CD4-positive, alpha-beta T cell treated with Interleukin-4 for 1 hour (primary cell): ENCODE results near the gene TBC1D25.
"Not testable (repeated sequence)": the region's sequence is repeated elsewhere in the genome, so short reads cannot be mapped to it uniquely, and the experiment has no call there.

Experiments
- DNase-seq, 2 donors: peaks; one replicate each; pipeline ENCODE4 v3.0.0-alpha.2; 2020 to 2022

The TBC1D25 gene

DNA sequence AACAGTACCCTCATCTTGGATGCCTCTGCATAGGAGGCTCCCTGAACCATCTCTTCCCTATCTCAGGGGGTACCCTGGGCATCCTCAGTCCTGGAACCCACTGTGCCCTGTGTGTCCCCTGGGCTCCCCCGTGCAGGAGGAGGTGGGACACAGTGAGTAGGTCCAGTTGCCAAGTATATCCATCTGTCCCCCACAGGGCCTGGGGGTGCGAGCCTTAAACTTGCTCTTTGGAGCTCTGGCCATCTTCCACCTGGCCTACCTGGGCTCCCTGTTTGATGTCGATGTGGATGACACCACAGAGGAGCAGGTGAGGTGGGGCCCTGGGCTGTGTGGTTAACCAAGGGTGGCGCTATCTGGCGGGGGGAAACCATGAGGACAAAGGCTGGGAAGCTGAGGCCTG, 22.5 kb upstream of the TBC1D25 start:
- DNase-seq, result no peak

DNA sequence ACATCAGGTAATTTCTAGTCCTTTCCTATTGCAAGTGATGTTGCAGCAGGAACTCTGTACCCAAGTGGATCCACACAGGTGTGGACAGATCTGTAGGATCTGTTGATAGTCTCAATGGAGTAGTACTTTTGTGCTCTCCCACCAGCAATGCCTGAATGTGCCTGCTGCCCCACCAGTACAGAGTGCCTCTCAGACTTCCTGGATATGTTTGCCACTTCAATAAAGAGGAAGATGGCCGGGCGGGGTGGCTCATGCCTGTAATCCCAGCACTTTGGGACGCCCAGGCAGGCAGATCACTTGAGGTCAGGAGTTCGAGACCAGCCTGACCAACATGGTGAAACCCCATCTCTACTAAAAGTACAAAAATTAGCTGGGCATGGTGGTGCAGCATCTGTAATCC, 20.0 kb upstream of the TBC1D25 start:
- not testable (repeated sequence) for DNase-seq

DNA sequence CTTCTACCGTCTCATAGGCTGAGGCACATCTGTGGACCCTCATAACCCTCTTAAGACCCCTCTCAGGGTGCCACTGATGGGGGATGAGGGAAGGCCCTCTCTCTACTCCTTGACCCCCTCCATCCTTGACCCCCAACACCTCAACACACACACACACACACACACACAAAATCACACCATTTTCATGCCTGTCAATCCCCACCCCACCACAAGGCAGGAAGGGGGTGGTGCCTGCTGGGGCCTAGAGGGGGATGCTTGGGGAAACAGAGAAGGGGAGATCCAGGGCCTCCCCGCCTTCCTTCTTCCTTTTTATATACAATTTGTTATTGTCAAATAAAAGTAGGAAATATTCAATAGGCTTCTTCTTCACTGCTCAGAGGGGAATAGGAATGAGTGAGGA, 19.1 kb upstream of the TBC1D25 start:
- peak in 1 of 2 donors; percentile 38 for DNase-seq

DNA sequence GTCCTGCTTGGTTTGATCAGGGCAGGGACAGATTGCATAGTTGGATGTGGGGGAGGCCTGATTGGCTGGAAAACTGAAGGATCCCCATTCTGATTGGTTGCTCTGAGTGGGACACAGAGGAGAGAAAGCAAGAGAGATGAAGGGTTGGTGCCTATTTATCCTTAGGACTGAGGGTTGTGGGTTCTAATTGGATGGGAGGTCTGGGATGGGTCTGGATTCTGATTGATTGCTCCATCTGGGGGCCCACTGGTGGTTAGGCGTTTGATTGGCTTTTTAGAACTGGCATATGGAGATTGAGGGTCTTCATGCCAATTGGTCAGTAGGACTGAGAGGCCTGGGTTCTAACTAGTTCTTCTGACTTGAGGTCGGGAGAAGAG, 18.6 kb upstream of the TBC1D25 start:
- peak in 1 of 2 donors; percentile 21 for DNase-seq

DNA sequence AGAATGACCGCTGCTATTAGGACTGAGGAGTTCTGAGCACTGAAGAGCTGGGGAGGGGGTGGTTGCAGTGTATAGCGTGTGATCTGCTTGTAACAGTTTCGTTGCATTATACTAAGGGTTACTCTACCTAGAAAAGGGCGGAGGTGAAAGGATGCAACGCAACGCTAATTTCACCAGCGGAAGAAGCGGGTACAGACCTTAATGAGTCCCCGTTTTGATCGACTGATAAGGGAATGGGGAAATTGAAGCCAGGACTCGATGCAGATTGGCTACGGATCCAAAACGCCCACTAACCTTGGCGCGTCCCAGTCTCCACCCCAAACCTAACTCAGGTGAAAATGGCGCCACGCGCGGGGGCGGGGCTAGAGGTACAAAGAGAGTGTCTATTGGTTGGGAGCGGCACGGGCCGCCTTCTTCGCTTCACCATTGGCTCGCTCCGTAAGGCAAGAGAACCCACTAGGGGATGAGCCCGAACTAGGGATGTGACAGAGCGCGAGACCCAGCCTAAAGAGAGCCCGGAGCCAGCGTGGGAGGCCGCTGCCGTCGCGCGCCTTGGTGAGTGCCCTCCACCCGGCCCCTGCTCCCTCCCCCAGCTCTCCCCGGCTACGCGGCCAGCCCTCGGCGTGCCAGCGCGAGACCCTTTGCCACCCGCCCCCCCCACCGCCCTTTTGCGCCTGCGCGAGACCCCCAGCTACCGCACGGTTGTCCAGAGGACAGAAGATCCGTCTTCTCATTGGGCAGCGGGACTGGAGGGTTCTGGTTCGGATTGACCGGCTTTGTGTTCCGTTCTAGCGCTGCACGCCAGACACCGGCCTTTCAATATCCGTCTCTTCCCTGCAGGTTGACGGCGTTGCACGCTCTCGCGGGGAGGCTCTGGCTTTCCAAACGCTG, 17.9 kb upstream of the TBC1D25 start, which contains the start of gene EBP:
Gene EBP (plus strand): TSS at position 456 of the 891 bp plus-strand sequence. CDS start 1,964 bp downstream, outside the sequence.
- DNase-seq, result peak; percentile 96 to 97

DNA sequence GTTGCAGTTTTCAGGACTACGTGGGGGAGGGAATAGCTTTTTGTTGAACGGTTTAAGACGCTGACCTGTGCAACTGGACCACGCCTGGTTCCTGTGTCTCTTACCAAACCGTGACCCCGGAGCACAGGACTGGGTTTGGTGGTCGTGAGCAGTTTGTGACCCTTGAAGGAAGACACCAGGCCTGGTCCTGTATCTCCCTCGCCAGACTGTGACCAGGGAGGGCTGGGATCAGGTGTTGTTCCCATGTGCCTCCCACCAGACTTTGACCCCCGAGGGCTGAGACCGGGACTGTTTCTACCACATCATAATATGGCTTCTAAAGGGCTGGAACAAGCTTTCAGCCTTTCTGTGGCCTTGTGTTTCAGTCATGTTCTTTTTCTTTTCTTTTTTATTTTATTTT, 17.2 kb upstream of the TBC1D25 start:
- no peak for DNase-seq

DNA sequence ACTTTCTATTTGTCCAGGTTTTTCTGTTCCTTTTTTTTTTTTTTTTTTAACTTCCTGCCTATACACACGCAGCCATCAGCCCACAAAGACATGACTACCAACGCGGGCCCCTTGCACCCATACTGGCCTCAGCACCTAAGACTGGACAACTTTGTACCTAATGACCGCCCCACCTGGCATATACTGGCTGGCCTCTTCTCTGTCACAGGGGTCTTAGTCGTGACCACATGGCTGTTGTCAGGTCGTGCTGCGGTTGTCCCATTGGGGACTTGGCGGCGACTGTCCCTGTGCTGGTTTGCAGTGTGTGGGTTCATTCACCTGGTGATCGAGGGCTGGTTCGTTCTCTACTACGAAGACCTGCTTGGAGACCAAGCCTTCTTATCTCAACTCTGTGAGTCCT, 15.8 kb upstream of the TBC1D25 start:
- no peak for DNase-seq

DNA sequence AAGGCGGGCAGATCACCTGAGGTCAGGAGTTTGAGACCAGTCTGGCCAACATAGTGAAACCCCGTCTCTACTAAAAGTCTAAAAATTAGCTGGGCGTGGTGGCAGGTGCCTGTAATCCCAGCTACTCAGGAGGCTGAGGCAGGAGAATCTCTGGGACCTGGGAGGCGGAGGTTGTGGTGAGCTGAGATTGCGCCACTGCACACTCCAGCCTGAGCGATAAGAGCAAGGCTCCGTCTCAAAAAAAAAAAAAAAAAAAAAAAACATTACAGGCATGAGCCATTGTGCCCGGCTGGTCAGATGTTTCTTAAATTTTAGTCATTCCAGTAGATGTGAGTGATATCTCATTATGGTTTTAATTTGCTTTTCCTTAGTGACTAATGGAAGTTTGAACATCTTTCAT, 13.7 kb upstream of the TBC1D25 start:
- DNase-seq, result not testable (repeated sequence)

DNA sequence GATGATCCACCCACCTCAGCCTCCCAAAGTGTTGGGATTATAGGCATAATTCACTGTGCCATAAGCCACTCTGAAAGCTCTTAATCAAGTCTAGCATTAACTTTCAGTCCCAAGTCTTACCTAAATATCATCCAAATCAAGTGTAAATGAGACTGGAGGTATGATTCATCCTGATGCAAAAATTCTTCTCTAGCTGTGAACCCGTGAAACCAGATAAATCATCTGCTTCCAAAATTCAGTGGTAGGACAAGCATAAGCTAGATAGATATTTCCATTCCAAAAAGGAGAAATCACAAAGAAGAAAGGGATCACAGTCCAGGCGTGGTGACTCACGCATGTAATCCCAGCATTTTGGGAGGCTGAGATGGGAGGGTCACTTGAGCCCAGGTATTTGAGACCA, 8.8 kb upstream of the TBC1D25 start:
- no peak for DNase-seq

DNA sequence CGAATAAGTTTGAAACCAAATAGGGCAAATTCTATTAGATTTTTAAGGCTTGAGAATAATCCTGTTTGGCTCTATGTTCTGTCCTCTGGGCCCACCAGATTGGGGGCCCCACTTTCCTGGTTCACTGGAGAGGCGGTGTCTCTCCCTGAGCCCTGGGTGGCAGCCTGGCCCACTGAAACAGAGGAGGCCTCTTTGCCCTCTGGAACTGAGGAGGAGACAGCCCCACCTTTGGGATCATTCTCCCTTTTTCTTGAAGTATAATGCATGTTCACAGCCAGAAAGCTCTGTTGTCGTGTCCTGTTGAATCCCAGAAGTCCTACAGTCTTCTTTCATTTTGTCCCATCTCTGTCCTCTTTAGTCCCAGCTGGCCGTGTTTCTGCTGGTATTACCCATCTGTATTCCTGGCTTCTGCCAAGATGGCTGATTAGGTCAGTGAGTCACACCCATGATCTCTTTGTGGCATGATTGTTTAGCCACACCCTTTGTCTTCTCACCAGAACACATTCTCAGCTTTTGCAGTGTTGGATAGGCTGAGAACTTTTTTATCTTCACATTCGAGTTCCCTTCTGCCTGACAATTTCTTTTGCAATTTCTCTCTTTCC, 8.1 kb upstream of the TBC1D25 start:
- DNase-seq, result peak in 1 of 2 donors; percentile 41

DNA sequence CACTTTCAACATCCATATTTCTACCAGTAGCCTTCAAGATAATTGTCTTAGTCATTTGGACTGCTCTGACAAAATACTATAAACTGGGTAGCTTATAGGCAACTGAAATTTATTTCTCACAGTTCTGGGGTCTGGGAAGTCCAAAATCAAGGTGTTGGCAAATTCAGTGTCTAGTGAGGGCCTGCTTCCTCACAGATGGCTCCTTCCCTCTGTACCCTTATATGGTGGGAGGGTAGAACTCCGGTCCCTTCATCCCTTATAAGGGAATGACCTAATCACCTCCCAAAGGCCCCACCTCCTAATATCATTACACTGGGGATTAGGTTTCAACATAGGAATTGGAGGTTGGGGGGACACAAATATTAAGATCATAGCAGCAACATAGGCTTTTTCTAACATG, 7.4 kb upstream of the TBC1D25 start:
- no peak for DNase-seq

DNA sequence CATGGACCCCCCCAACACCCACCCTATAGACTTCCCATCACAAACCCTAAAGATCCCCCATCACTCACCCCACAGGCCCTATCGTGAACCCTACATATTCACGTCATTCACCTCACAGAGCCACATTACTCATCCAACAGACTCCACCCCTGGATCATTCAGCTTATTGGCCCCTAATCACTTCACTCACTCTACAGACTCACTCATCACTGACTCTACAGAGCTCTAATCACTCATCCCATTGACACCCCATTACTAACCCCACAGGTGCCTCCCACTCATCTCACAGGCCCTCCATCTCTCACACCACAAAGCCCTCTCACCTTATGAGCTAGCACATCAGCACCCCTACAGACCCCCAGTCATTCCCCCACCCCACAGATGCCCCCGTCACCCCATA, 6.3 kb upstream of the TBC1D25 start:
- DNase-seq, result no peak

DNA sequence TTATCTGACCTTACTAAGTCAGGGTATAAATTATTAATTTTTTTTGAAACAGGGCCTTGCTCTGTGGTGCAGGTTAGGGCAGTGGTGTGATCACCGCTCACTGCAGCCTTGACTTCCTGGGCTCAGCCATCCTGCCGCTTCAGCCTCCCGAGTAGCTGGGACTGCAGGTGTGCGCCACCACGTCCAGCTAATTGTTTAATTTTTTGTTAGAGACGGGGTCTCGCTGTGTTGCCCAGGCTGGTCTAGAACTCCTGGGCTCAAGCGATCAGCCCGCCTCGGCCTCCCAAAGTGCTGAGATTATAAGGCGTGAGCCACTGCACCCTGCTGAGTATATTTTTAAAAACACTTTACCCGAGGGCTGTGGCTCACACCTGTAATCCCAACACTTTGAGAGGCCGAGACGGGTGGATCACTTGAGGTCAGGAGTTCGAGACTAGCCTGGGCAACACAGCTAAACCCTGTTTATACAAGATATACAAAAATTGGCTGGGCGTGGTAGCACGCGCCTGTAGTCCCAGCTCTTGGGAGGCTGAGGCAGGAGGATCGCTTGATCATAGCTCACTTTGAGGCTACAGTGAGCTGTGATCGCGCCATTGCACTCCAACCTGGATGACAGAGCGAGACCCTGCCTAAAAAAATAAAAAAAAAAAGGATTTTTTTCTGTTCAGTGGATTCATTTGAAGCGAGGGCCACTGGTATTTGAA, 721 bp upstream of the TBC1D25 start:
- DNase-seq, result no peak

DNA sequence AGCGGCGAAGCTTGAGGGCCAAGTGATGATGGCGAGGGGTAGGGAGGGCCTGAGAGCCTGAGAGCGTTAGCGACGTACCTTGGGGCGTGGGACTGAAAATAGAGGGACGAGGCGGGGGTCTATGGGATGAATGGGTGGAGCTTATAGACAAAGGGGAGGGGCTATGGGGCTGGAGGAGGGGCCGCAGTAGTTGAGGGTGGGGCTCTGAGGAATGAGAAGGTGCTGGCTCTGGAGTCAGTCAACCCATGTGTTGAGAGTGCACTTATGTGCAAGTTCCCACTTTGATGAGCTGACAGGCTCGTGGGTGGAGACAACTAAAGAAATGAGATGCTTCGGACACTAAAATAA, 488 bp downstream of the TBC1D25 start:
- DNase-seq, result peak; percentile 71 to 78

DNA sequence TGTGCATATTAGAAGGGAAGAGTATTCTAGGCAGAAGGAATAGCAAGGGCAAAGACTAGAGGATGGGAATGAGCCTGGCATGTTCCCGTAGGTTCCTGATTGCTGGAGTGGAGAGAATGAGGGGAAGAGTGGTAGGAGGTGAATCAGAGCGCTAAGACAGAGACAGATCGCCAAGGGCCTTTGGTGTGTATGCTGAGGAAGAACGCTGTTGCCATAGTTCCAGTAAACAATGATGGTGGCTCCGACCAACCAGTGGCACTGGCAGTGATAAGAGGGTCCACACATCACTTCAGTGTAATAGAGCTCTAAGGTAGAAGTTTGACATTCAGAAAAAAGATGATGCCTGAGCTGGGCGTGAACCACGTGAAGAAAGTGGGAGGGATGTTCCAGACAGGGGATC, 966 bp downstream of the TBC1D25 start:
- peak in 1 of 2 donors; percentile 29 for DNase-seq

DNA sequence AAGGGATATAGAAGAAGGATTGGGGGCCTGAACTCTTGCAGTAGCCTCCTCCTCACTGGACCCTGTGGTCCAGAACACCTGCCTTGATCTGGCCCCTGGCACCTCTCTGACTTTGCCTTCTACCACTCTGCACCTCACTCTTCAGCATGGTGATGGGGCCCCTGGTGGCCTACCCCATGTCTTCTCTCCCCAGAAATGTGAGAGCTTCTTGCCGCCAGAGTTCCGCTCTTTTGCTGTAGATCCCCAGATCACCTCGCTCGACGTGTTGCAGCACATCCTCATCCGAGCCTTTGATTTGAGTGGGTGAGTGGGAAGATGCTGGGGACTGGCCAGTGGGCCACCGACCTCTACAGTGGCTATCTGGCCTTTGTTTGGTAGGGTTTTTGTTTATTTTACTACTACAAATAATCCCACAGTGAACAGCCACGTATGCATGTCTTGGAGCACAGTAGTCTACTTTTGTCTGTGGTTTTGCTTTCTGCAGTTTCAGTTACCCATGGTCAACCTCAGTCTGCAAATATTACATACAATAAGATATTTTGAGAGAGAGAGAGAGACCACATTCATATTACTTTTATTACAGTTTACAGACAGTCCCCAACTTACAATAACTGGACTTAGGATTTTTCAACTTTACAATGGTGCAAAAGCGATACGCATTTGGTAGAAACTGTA, 1.8 kb downstream of the TBC1D25 start:
- no peak for DNase-seq

DNA sequence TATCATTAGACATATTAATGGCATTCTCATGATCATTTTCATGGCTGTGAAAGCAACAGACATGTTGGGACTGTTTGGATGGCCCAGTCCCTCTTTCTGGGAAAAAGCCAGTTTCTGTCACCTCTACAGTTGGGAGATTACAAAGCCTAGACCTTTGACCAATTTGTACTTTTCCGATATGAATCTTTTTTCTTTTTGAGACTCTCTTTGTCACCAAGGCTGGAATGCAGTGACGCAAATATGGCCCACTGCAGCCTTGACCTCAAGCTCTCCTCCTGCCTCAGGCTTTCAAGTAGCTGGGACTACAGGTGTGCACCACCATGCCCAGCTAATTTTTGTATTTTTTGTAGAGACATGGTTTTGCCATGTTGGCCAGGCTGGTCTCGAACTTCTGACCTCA, 9.4 kb downstream of the TBC1D25 start:
- DNase-seq, result no peak

DNA sequence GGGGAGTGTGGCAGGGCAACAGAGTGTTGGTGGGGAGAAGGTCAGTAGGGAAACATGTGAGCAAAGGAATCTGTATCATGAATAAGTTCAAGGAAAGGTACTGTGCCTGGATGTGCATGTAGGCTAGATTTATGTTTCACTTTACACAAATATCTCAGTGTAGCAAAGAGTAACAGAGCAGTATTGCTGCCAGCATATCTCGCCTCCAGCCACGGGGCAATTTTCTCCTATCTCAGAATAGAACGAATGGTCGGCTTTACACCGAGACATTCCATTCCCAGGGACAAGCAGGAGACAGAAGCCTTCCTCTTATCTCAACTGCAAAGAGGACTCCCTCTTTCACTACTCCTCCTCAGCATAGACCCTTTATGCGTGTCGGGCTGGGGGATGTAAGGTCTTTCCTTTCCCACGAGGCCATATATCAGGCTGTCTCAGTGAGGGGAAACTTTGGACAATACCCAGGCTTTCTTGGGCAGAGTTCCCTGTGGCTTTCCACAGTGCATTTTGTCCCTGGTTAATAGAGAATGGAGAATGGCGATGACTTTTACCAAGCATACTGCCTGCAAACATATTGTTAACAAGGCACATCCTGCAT, 16.3 kb downstream of the TBC1D25 start:
- not testable (repeated sequence) for DNase-seq

DNA sequence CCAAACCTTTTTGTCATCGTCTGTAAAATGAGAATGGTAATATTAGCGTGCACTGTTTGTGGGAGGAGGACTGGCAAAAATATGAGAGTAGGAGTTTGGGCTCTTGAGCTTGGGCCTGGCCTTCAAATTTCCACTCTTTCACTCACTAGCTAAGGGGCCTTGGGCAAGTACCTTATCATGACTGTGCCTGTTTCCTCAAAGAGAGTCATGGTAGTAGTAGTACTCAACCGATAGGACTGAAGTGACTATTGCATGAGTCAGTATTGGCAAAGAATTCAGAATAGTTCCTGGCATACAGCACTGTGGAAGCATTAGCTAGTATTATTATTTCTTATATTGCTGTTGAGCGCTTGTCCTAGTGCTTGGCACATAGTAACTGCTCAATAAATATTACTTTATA, 18.8 kb downstream of the TBC1D25 start:
- DNase-seq, result no peak

DNA sequence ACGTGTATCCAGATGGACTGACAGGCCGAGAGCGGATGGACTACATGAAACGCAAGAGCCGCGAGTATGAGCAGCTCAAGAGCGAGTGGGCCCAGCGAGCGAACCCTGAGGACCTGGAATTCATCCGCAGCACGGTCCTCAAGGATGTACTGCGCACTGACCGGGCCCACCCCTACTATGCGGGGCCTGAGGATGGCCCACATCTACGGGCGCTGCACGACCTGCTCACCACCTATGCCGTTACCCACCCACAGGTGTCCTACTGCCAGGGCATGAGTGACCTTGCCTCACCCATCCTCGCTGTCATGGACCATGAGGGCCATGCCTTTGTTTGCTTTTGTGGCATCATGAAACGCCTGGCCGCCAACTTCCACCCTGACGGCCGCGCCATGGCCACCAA, 20.1 kb downstream of the TBC1D25 start:
- DNase-seq, result no peak

DNA sequence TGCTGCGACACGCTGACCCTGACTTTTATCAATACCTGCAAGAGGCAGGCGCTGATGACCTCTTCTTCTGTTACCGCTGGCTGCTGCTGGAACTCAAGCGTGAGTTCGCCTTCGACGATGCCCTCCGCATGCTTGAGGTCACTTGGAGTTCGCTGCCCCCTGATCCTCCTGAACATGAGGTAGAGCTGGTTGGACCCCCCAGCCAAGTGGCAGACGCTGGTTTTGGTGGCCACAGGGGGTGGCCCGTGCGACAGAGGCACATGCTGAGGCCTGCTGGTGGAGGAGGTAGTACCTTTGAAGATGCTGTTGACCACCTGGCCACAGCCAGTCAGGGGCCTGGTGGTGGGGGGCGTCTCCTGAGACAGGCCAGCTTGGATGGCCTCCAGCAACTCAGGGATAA, 20.5 kb downstream of the TBC1D25 start:
- no peak for DNase-seq

DNA sequence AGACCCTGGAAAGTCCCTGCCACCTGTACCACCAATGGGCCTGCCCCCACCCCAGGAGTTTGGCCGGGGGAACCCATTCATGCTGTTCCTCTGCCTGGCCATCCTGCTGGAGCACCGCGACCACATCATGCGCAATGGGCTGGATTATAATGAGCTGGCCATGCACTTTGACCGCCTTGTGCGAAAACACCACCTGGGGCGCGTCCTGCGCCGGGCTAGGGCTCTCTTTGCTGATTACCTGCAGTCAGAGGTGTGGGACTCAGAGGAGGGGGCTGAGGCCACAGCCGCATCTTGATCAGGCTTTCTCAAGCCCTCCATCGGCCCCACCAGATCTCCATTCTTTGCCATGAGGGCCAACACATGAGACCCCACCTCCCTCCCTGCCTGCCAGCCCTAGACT, 21.2 kb downstream of the TBC1D25 start:
- DNase-seq, result no peak

DNA sequence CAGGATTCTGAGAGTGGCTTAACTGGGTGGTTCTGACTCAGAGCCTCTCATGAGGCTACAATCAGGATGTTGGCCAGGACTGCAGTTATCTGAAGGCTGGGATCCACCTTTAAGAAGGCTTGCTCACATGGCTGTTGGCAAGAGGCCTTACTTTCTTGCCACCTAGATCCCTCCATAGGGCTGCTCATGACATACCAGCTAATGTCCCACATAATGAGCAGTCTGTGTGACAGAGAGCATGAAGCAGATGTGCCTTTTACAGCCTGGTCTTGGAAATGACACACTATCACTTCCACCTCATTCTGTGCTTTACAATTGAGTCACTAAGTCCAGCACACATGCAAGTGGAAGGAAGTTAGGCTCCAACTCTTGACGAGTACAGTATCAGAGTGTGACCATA, 30.4 kb downstream of the TBC1D25 start:
- DNase-seq, result no peak
